Measurements from ENCODE around the gene RNASE4. TPM values are rescaled to one million over a fixed set of nuclear protein-coding genes. Genes with fewer than 3 reads are reported as not detected.

RNASE4 gene
- total RNA-seq, 2 donors from 2014 or later, result 41.8 to 47.5 TPM

- ATAC-seq, result no peak
- no peak for DNase-seq
- Histone ChIP-seq H3K27me3 (no peaks in the 10 kb centered on the region), H3K9me3 (no peaks in the 10 kb centered on the region), H3K27ac (peak overlapping the region in 1 of 4 donors; percentile 27), H3K4me1 (peaks cover 8% of the 10 kb centered on the region), H3K4me3 (no peak overlapping the region), H3K36me3 (replicated peaks in 1 of 2; ENCODE audit: insufficient read depth in 1 of 2, low read depth in 2 of 2) (no peaks in the 10 kb centered on the region)
- TF ChIP-seq POLR2A (IDR thresholded peaks at IDR 0.05), result no peak
- TF ChIP-seq CTCF (IDR thresholded peaks at IDR 0.05), result no peak
- 42 to 51% methylated on average over 4 of the region's 4 CpGs for WGBS, 2 donors
- intact Hi-C loops (cut with DNase I), result no loop called here
Observed at GRCh38 chr14:20706657-20707355, 22.4 kb downstream of the RNASE4 start.

GRCh38 chr14:20707622-20708021 lies 23.3 kb downstream of the RNASE4 start:
- 54 to 63% methylated on average over 2 of the region's 2 CpGs for WGBS, 2 donors
- peaks cover 8% of the 10 kb centered on the region for H3K4me1 ChIP-seq
- no peak overlapping the region for H3K4me3 ChIP-seq
- ATAC-seq (peak; percentile 67), DNase-seq (no peak)
- H3K9me3 ChIP-seq, result no peaks in the 10 kb centered on the region
- no peaks in the 10 kb centered on the region for H3K36me3 ChIP-seq (replicated peaks in 1 of 2; ENCODE audit: insufficient read depth in 1 of 2, low read depth in 2 of 2)
- H3K27me3 ChIP-seq, result no peaks in the 10 kb centered on the region
- no peak for TF ChIP-seq POLR2A (IDR thresholded peaks at IDR 0.05)
- TF ChIP-seq CTCF (IDR thresholded peaks at IDR 0.05), result no peak
- intact Hi-C loops (cut with DNase I), result no loop called here
- peak overlapping the region in 1 of 4 donors; percentile 27 for H3K27ac ChIP-seq

GRCh38 chr14:20711261-20711660 lies 26.9 kb downstream of the RNASE4 start:
- Histone ChIP-seq H3K4me3 (no peak overlapping the region), H3K27me3 (no peaks in the 10 kb centered on the region), H3K9me3 (no peaks in the 10 kb centered on the region), H3K36me3 (replicated peaks in 1 of 2; ENCODE audit: insufficient read depth in 1 of 2, low read depth in 2 of 2) (no peaks in the 10 kb centered on the region), H3K4me1 (peaks cover 36% of the 10 kb centered on the region), H3K27ac (no peak overlapping the region)
- ATAC-seq (no peak), DNase-seq (no peak)
- no peak for TF ChIP-seq CTCF (IDR thresholded peaks at IDR 0.05)
- no peak for TF ChIP-seq POLR2A (IDR thresholded peaks at IDR 0.05)
- WGBS, 2 donors, result 76 to 93% methylated on average over 4 of the region's 4 CpGs
- intact Hi-C loops (cut with DNase I), result loop anchor here (5.0 kb wide), 1 partner anchor 131 kb away; no protein-coding TSS in a partner anchor

GRCh38 chr14:20711685-20712084 lies 27.3 kb downstream of the RNASE4 start:
- intact Hi-C loops (cut with DNase I), result loop anchor here (5.0 kb wide), 1 partner anchor 131 kb away; no protein-coding TSS in a partner anchor
- H3K27me3 ChIP-seq, result no peaks in the 10 kb centered on the region
- TF ChIP-seq CTCF (IDR thresholded peaks at IDR 0.05) (no peak), POLR2A (IDR thresholded peaks at IDR 0.05) (no peak)
- H3K27ac ChIP-seq, result no peak overlapping the region
- 55 to 70% methylated on average over 4 of the region's 4 CpGs for WGBS, 2 donors
- no peak for ATAC-seq
- no peaks in the 10 kb centered on the region for H3K9me3 ChIP-seq
- H3K36me3 ChIP-seq (replicated peaks in 1 of 2; ENCODE audit: insufficient read depth in 1 of 2, low read depth in 2 of 2), result no peaks in the 10 kb centered on the region
- H3K4me3 ChIP-seq, result no peak overlapping the region
- H3K4me1 ChIP-seq, result peaks cover 36% of the 10 kb centered on the region
- no peak for DNase-seq

GRCh38 chr14:20712904-20713303 lies 28.5 kb downstream of the RNASE4 start:
- TF ChIP-seq CTCF (IDR thresholded peaks at IDR 0.05) (no peak), POLR2A (IDR thresholded peaks at IDR 0.05) (no peak)
- Histone ChIP-seq H3K36me3 (replicated peaks in 1 of 2; ENCODE audit: insufficient read depth in 1 of 2, low read depth in 2 of 2) (no peaks in the 10 kb centered on the region), H3K4me3 (no peak overlapping the region), H3K9me3 (no peaks in the 10 kb centered on the region), H3K27me3 (no peaks in the 10 kb centered on the region), H3K27ac (no peak overlapping the region), H3K4me1 (peaks cover 28% of the 10 kb centered on the region)
- ATAC-seq (no peak), DNase-seq (no peak)
- WGBS, 2 donors, result 50 to 62% methylated on average over 2 of the region's 2 CpGs
- intact Hi-C loops (cut with DNase I), result loop anchor here (5.0 kb wide), 1 partner anchor 129 kb away; no protein-coding TSS in a partner anchor
